NT2/D1 (cell line): ENCODE measurements around the gene RYR2.

Source experiments
- DNase-seq: peaks from one replicate; pipeline ENCODE4 v3.0.0-alpha.2; 2011; ENCODE audit warnings: low read depth, low spot score
- H3K27me3 ChIP-seq: 2 replicates; pipeline ENCODE4 v1.6.0; 2011; ENCODE audit warnings: mild to moderate bottlenecking; ENCODE audit not compliant: insufficient read length, insufficient read depth
- H3K36me3 ChIP-seq: 2 replicates; pipeline ENCODE4 v1.6.1; 2011; ENCODE audit warnings: mild to moderate bottlenecking, low read length, mixed read lengths; ENCODE audit not compliant: insufficient read depth, insufficient read length
- H3K4me1 ChIP-seq: 2 replicates; pipeline ENCODE4 v1.5.1; 2011; ENCODE audit not compliant: insufficient read depth, insufficient read length
- H3K4me3 ChIP-seq: 2 replicates; pipeline ENCODE4 v1.5.1; 2011; ENCODE audit warnings: low read depth; ENCODE audit not compliant: insufficient read length
- H3K9ac ChIP-seq: 2 replicates; pipeline ENCODE4 v1.6.0; 2011; ENCODE audit warnings: low read depth; ENCODE audit not compliant: insufficient read length
- H3K9me3 ChIP-seq: 2 replicates; pipeline ENCODE4 v1.5.1; 2011; ENCODE audit warnings: mild to moderate bottlenecking, low read length; ENCODE audit not compliant: insufficient read depth
- SUZ12 ChIP-seq: IDR thresholded peaks from 2 replicates; pipeline ENCODE4 v1.6.1; 2011; ENCODE audit not compliant: insufficient read length, insufficient read depth; ENCODE audit errors: extremely low read depth
- YY1 ChIP-seq: IDR thresholded peaks from 2 replicates; pipeline ENCODE4 v1.6.1; 2011; ENCODE audit not compliant: insufficient read length, insufficient read depth
- ZNF274 ChIP-seq: IDR thresholded peaks from 2 replicates; pipeline ENCODE4 v1.6.1; 2011; ENCODE audit warnings: mild to moderate bottlenecking, low read depth, low read length

The RYR2 gene

DNA sequence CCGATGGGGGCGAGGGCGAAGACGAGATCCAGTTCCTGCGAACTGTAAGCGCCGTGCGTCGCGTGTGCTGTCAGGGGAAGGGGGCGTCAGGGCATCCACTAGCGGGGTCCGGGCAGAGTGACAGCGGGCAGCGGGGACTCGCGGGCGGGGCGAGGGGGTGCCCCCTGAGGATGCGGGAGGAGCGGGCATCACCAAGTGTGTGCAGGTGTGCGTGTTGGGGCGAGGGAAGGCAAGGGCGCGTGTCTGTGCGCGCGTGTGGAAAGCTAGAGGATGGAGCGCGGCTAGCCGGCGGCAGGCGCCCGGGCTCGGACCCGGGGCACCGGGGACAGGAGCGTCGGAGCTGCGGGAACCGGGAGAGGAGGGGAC is 525 bp downstream of the RYR2 start:
- Histone ChIP-seq H3K36me3 (no peaks in the 10 kb centered on the region), H3K4me3 (peak overlapping the region; percentile 81), H3K9me3 (no peaks in the 10 kb centered on the region), H3K27me3 (peaks cover 41% of the 10 kb centered on the region), H3K4me1 (peaks cover 10% of the 10 kb centered on the region), H3K9ac (peak overlapping the region; percentile 83)
- TF ChIP-seq ZNF274: no peak
- no peak for TF ChIP-seq YY1
- TF ChIP-seq SUZ12: no peak
- DNase-seq: no peak

DNA sequence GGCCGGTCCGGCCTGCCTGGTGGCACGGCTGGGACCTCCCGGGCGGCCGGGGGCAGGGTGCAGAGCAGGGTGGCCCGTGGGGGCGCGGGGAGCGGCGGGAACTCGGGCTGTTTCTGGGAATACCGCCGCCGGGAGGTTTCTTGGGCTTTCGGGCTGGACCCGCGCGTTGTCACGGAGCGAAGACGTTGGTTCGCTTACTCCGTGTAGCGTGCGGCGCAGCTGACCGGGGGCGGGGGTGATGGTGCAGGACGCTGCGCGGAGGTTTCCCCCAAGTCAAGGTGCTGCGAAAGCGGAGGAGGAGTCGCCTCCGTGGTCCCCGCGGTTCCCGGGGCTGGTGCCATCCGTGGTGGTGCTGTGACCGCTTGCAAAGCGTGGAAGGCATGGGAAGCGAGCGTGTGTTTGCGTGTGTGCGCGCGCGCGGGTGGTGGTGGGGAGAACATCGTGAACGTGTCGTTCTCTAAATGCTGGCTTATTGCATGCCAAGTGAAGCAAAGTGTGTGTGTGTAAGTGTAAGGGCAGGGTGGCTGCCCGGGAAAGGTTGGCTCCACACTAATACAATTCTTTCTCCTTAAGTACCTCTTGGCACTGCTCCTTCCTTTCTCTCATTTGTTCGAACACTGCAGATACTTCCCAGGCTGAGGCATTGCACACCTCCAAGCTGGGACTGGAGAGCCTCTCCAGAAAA is 1.1 kb downstream of the RYR2 start:
- peaks cover 10% of the 10 kb centered on the region for H3K4me1 ChIP-seq
- H3K9me3 ChIP-seq: no peaks in the 10 kb centered on the region
- H3K36me3 ChIP-seq: no peaks in the 10 kb centered on the region
- DNase-seq: no peak
- TF ChIP-seq ZNF274 (no peak), SUZ12 (peak; percentile 88), YY1 (no peak)
- peaks cover 41% of the 10 kb centered on the region for H3K27me3 ChIP-seq
- peak overlapping the region; percentile 83 for H3K9ac ChIP-seq
- peak overlapping the region; percentile 81 for H3K4me3 ChIP-seq

DNA sequence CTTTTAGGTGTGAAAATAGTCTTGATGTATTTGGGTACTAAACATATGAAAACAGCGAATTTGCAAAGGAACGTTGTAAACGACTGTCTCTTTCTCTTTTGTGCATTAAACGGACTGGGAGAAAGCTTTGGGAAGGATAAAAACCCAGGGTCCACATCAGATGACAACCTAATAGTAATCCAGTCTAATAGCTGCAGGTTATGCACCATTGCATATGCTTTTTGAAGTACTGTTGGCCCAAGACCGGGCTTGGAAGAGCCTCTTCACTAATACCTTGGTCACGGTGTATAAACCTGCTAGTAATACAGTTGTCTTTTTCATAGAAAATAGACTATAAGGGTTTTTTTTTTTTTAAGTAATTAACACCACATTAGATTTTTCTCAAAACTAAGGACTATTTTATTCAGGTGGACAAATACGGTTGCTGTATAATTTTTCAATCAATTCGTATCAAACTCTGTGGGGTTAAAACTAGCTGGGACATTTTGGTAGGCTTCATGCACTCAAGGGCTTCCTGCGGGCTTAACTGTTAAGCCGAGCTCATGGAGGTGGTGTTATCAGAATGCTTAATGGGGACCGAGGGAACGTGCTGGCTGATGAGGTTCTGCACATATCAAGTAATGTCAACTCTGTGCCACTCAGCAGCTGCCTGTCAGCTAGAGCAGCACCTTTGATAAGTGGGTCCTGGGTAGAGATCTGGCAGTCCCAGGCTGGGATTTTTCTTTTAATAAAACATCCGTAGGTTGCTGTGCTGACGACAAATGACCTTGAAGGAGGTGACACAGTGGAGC is 2.1 kb downstream of the RYR2 start:
- no peak overlapping the region for H3K9ac ChIP-seq
- peaks cover 41% of the 10 kb centered on the region for H3K27me3 ChIP-seq
- TF ChIP-seq YY1: no peak
- no peak for TF ChIP-seq ZNF274
- no peak for TF ChIP-seq SUZ12

DNA sequence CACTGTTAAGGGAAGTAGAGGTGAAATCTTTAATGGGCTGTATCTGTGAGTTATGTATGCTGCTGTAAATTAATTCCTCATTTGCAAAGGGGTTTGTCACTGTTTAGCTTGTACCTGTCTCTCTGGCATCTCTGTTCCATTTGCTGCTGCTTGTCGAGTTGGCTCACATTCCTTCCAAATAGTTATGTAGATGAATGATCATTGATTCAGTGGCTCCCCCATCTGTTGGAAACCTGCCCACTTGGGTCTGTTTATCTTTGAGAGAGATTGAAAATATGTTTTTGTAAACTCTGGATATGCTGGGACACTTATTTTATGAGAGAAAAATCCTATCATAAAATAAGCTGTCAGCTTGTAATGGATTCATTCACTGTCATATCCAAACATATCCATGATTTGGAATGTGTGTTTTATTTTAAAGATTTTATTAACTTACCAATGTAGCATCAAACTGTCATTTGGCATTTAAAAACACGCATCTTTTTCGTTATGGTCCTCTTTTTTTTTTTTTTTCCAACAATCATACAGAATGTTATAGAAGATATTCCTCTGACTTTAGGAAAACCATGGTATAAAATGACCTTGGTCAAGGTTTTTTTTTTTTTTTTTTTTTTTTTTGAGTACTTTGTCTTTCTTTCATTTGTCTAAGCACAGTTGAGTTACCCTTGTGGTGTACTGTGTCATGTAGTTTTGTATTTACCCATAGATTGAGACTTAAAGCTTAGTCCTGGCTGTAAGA is 3.5 kb downstream of the RYR2 start:
- no peak for TF ChIP-seq YY1
- TF ChIP-seq SUZ12: no peak
- TF ChIP-seq ZNF274: no peak
- no peaks in the 10 kb centered on the region for H3K9me3 ChIP-seq
- no peaks in the 10 kb centered on the region for H3K36me3 ChIP-seq
- DNase-seq: no peak
- H3K9ac ChIP-seq: no peak overlapping the region
- peaks cover 38% of the 10 kb centered on the region for H3K27me3 ChIP-seq
- peaks cover 14% of the 10 kb centered on the region for H3K4me1 ChIP-seq
- H3K4me3 ChIP-seq: no peak overlapping the region

More for the DNA sequence above, 2.1 kb downstream of the RYR2 start:
- H3K36me3 ChIP-seq: no peaks in the 10 kb centered on the region
- no peaks in the 10 kb centered on the region for H3K9me3 ChIP-seq
- peak overlapping the region; percentile 81 for H3K4me3 ChIP-seq
- H3K4me1 ChIP-seq: peaks cover 10% of the 10 kb centered on the region
- no peak for DNase-seq

DNA sequence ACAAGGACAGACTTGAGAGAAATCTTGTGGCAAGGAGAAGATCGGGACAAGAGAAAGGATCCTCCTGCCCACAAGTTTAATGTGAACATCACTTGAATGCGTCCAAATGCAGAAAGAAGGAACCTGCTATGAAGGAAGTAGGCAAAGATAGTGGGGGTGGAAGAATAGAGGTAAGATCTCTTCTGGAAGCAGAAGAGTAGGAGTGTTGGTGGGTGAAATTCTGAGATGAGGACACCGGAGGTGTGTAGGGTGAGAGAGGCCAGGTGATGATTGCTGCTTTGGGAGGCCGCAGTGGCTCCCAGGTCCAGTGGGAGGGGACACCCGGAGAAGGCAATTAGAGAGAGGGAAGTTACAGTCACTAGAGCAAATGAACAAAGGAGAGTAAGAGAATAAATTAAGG is 6.8 kb downstream of the RYR2 start:
- TF ChIP-seq SUZ12 (no peak), ZNF274 (no peak), YY1 (no peak)
- Histone ChIP-seq H3K4me3 (no peak overlapping the region), H3K27me3 (peaks cover 9% of the 10 kb centered on the region), H3K36me3 (no peaks in the 10 kb centered on the region), H3K9me3 (no peaks in the 10 kb centered on the region), H3K9ac (no peak overlapping the region), H3K4me1 (peaks cover 10% of the 10 kb centered on the region)
- no peak for DNase-seq

DNA sequence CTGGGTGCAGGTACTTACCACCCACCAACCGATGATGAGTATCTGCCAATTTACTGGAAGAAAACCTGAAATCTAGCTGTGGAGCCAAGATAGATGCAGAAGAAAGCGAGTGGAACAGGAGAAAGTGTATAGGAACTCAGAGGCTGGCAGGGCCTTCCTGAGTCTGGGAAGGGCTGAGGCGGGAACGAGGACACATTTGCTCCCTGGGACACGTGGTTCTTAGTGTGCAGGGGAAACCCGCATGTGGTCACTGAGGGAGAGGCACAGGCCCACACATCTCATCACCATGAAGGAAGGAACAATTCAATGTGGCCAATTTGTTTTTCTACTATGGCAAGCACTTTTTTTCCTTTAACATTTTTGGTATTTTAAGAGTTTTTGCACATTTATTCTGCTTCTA is 8.2 kb downstream of the RYR2 start:
- H3K4me1 ChIP-seq: peaks cover 7% of the 10 kb centered on the region
- no peaks in the 10 kb centered on the region for H3K9me3 ChIP-seq
- H3K36me3 ChIP-seq: no peaks in the 10 kb centered on the region
- no peak overlapping the region for H3K9ac ChIP-seq
- DNase-seq: no peak
- no peak for TF ChIP-seq ZNF274
- TF ChIP-seq YY1: no peak
- TF ChIP-seq SUZ12: no peak
- no peak overlapping the region for H3K4me3 ChIP-seq
- H3K27me3 ChIP-seq: no peaks in the 10 kb centered on the region

DNA sequence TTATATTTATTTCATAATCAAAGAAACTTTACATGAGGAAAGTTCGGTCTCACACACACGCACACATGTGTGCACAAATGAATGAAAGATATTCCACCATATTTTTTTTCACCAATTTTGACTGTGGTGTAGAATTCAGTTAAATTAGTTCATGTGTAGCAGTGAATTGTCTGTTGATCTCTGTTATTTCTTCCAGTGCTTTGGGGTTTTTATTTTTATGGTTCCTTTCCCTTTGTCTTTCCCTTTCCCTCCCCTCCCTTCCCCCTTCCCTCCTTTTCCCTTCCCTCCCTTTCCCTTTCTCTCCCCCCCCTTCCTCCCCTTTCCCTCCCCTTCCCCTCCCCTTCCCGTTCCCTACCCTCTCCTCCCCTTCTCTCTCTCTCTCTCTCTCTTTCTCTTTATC is 8.9 kb downstream of the RYR2 start:
- Histone ChIP-seq H3K27me3 (no peaks in the 10 kb centered on the region), H3K4me1 (peaks cover 7% of the 10 kb centered on the region), H3K4me3 (no peak overlapping the region), H3K36me3 (no peaks in the 10 kb centered on the region), H3K9me3 (no peaks in the 10 kb centered on the region), H3K9ac (no peak overlapping the region)
- DNase-seq: no peak
- no peak for TF ChIP-seq ZNF274
- no peak for TF ChIP-seq YY1
- TF ChIP-seq SUZ12: no peak
